CD8-positive, alpha-beta memory T cell (primary cell): ENCODE results near the gene PHETA1. TPM values are rescaled to one million over a fixed set of nuclear protein-coding genes. Genes with fewer than 3 reads are reported as not detected.
A peak's percentile ranks its signal among the peaks of the same experiment; 100 is the strongest.

ENCODE experiments used
- CTCF ChIA-PET: fragments of 350-600 bp; sonication (Branson Sonifier 250); formaldehyde crosslinking; loops from one replicate; lab custom pipeline; 2021; ENCODE audit warnings: antibody characterized with exemption; lab: Charles Lee
- POLR2A ChIA-PET: fragments of 350-600 bp; sonication (Branson Sonifier 250); formaldehyde crosslinking; loops from one replicate; lab custom pipeline; 2021; ENCODE audit warnings: antibody characterized with exemption; lab: Charles Lee
- DNase-seq, 5 donors: peaks; one replicate each; pipeline versions ENCODE4 v3.0.0 to v3.0.0-alpha.2; 2020 to 2022; ENCODE audit warnings: mixed read lengths in 1 of 5
- H3K27ac ChIP-seq: one replicate; pipeline ENCODE4 v1.7.0; 2013; ENCODE audit warnings: low read depth, mild to moderate bottlenecking, low read length, moderate library complexity
- H3K27me3 ChIP-seq: 2 replicates; pipeline ENCODE4 v1.7.0; 2013; ENCODE audit warnings: low read length, mild to moderate bottlenecking; ENCODE audit not compliant: insufficient read depth, poor library complexity, severe bottlenecking
- H3K36me3 ChIP-seq: 2 replicates; pipeline ENCODE4 v1.7.0; 2013; ENCODE audit warnings: mild to moderate bottlenecking, low read length, moderate library complexity; ENCODE audit not compliant: insufficient read depth
- H3K4me1 ChIP-seq: 2 replicates; pipeline ENCODE4 v1.7.0; 2013; ENCODE audit warnings: mild to moderate bottlenecking, low read length, moderate library complexity; ENCODE audit not compliant: insufficient read depth
- H3K4me3 ChIP-seq: 2 replicates; pipeline ENCODE4 v1.7.0; 2013; ENCODE audit warnings: mild to moderate bottlenecking, low read length
- H3K9me3 ChIP-seq: 2 replicates; pipeline ENCODE4 v1.7.0; 2013; ENCODE audit warnings: mild to moderate bottlenecking, low read length
- H3K27ac Mint-ChIP-seq, 8 donors: one replicate each; pipeline ENCODE4 v1.8.0; 2020 to 2021; ENCODE audit warnings: mixed read lengths in 8 of 8, mild to moderate bottlenecking in 6 of 8, inconsistent platforms in 3 of 8, moderate library complexity in 3 of 8
- H3K27me3 Mint-ChIP-seq, 2 donors: one replicate each; pipeline ENCODE4 v1.8.0; 2020 to 2021; ENCODE audit warnings: mixed read lengths in 2 of 2, mild to moderate bottlenecking in 1 of 2, moderate library complexity in 1 of 2
- H3K36me3 Mint-ChIP-seq, 3 donors: one replicate each; pipeline ENCODE4 v1.8.0; 2020 to 2021; ENCODE audit warnings: mixed read lengths in 3 of 3, inconsistent platforms in 1 of 3, mild to moderate bottlenecking in 1 of 3
- H3K4me1 Mint-ChIP-seq, 3 donors: one replicate each; pipeline ENCODE4 v1.8.0; 2020 to 2021; ENCODE audit warnings: mixed read lengths in 3 of 3, inconsistent platforms in 1 of 3, mild to moderate bottlenecking in 1 of 3
- H3K4me3 Mint-ChIP-seq, 7 donors: one replicate each; pipeline ENCODE4 v1.8.0; 2020 to 2021; ENCODE audit warnings: mixed read lengths in 7 of 7, mild to moderate bottlenecking in 6 of 7, moderate library complexity in 4 of 7, inconsistent platforms in 2 of 7
- H3K9me3 Mint-ChIP-seq, 5 donors: one replicate each; pipeline ENCODE4 v1.8.0; 2020 to 2022; ENCODE audit warnings: mixed read lengths in 5 of 5, mild to moderate bottlenecking in 3 of 5, moderate library complexity in 2 of 5, inconsistent platforms in 1 of 5
- polyA plus RNA-seq: library from polyadenylated mRNA; unstranded; fragments of 300-500 nt; fragmentation: Illumina TruSeq; gene quantifications from one replicate; pipeline ENCODE4 v1.2.3, GENCODE V29; 2021
- total RNA-seq, 2 experiments: library from RNA; stranded (reverse); gene quantifications; one replicate each; pipeline ENCODE4 v1.2.3, GENCODE V29; 2021

The PHETA1 gene
- total and polyA plus RNA-seq, 3 experiments from 2014 or later = 1.8 to 3.9 (median 3.8) TPM

DNA sequence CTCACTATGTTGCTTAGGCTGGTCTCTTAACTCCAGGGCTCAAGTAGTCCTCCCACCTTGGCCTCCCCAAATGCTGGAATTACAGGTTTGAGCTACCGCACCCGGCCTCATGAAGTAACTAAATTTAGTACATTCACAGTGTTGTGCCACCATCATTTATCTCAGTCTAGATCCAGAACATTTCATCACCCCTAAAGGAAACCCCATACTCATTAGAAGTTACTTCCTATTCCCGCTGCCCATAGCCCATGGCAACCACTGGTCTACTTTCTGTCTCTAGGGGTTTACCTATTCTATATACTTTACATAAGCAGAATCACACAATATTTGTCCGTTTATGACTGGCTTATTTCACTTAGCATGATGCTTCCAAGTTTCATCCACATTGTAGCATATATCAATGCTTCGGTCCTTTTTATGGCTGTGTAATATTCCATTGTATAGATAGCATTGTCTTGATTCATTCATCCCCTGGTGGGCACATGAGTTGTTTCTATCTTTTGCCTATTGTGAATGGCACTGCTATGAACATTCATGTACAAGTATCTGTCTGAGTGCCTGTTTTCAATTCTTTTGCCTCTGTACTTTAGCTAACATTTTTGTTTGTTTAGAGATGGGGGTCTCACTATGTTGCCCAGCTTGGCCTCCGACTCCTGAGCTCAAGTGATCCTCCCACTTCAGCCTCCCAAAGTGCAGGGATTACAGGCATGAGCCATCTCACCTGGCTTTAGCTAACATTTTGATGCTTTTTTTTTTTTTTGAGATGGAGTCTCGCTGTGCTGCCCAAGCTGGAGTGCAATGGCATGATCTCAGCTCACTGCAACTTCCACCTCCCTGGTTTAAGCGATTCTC lies 26.7 kb upstream of the PHETA1 start:
- CTCF ChIA-PET = interaction anchor here (1.0 to 27.8 kb wide), 15 partner anchors 9 to 417 kb away, joined by 3 to 1032 read pairs (median 10); partner anchors contain the start of gene PHETA1

DNA sequence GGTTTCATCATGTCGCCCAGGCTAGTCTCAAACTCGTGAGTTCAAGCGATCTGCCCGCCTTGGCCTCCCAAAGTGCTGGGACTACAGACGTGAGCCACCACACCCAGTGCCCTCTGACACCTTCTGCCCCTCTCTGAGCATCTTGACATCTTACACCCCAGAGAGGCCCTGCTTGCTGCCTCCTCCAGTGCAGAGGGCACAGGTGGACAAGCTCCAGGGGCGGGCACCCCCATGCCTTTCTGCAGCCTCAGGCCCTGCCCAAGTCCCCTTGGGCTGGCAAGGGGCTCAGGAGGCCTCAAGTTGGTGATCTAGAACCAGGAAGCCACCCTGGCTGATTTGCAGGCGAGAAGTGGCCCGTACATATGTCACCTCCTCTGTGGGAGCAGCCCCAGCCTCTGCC lies 25.6 kb upstream of the PHETA1 start:
- no peaks in the 10 kb centered on the region for H3K36me3 ChIP-seq
- Mint-ChIP-seq H3K27ac (no peak overlapping the region), H3K27me3 (peaks cover 0 to 7% of the 10 kb centered on the region in 2 donors), H3K9me3 (peaks cover 0 to 2% (median 0%) of the 10 kb centered on the region in 5 donors), H3K4me3 (no peak overlapping the region), H3K4me1 (peaks cover 6 to 19% (median 6%) of the 10 kb centered on the region in 3 donors), H3K36me3 (no peaks in the 10 kb centered on the region)
- no peak for DNase-seq
- ChIA-PET POLR2A (no interaction called here), CTCF (interaction anchor here (3.8 to 27.8 kb wide), 2 partner anchors 54 to 135 kb away, joined by 75 to 1032 read pairs; no protein-coding TSS in a partner anchor)
- no peaks in the 10 kb centered on the region for H3K9me3 ChIP-seq
- H3K4me1 ChIP-seq = peaks cover 8% of the 10 kb centered on the region
- no peak overlapping the region for H3K4me3 ChIP-seq
- H3K27me3 ChIP-seq = no peaks in the 10 kb centered on the region
- H3K27ac ChIP-seq = no peak overlapping the region

More for the DNA sequence above, 26.7 kb upstream of the PHETA1 start:
- POLR2A ChIA-PET = no interaction called here
- H3K4me3 Mint-ChIP-seq = no peak overlapping the region
- no peak overlapping the region for H3K4me3 ChIP-seq
- DNase-seq = no peak
- no peaks in the 10 kb centered on the region for H3K36me3 ChIP-seq
- no peak overlapping the region for H3K27ac ChIP-seq
- no peak overlapping the region for H3K27ac Mint-ChIP-seq
- no peaks in the 10 kb centered on the region for H3K9me3 ChIP-seq
- H3K4me1 ChIP-seq = peaks cover 8% of the 10 kb centered on the region
- no peaks in the 10 kb centered on the region for H3K27me3 ChIP-seq
- peaks cover 0 to 2% (median 0%) of the 10 kb centered on the region in 5 donors for H3K9me3 Mint-ChIP-seq
- H3K36me3 Mint-ChIP-seq = no peaks in the 10 kb centered on the region
- H3K27me3 Mint-ChIP-seq = peaks cover 0 to 7% of the 10 kb centered on the region in 2 donors
- peaks cover 6 to 21% (median 7%) of the 10 kb centered on the region in 3 donors for H3K4me1 Mint-ChIP-seq

GRCh38 chr12:111393700-111394300 lies 24.9 kb upstream of the PHETA1 start:
- peaks cover 0 to 2% (median 0%) of the 10 kb centered on the region in 5 donors for H3K9me3 Mint-ChIP-seq
- H3K4me3 ChIP-seq = no peak overlapping the region
- H3K9me3 ChIP-seq = no peaks in the 10 kb centered on the region
- H3K27ac ChIP-seq = no peak overlapping the region
- no peaks in the 10 kb centered on the region for H3K27me3 ChIP-seq
- peaks cover 0 to 7% of the 10 kb centered on the region in 2 donors for H3K27me3 Mint-ChIP-seq
- H3K36me3 ChIP-seq = no peaks in the 10 kb centered on the region
- H3K36me3 Mint-ChIP-seq = no peaks in the 10 kb centered on the region
- peaks cover 6 to 14% (median 6%) of the 10 kb centered on the region in 3 donors for H3K4me1 Mint-ChIP-seq
- no peak overlapping the region for H3K27ac Mint-ChIP-seq
- CTCF ChIA-PET = interaction anchor here (0.9 to 27.8 kb wide), 2 partner anchors 55 to 419 kb away, joined by 3 to 1032 read pairs; no protein-coding TSS in a partner anchor
- H3K4me1 ChIP-seq = peaks cover 8% of the 10 kb centered on the region
- H3K4me3 Mint-ChIP-seq = no peak overlapping the region
- no peak for DNase-seq
- POLR2A ChIA-PET = no interaction called here

- no peak for DNase-seq
- Mint-ChIP-seq H3K4me3 (no peak overlapping the region), H3K36me3 (no peaks in the 10 kb centered on the region), H3K4me1 (no peaks in the 10 kb centered on the region), H3K9me3 (peaks cover 0 to 2% (median 0%) of the 10 kb centered on the region in 5 donors), H3K27me3 (peaks cover 3 to 5% of the 10 kb centered on the region in 2 donors), H3K27ac (no peak overlapping the region)
- Histone ChIP-seq H3K36me3 (no peaks in the 10 kb centered on the region), H3K27me3 (no peaks in the 10 kb centered on the region), H3K4me1 (no peaks in the 10 kb centered on the region), H3K4me3 (no peak overlapping the region), H3K27ac (no peak overlapping the region), H3K9me3 (no peaks in the 10 kb centered on the region)
- ChIA-PET CTCF (interaction anchor here (27.8 kb wide), 1 partner anchor 58 kb away, joined by 1032 read pairs; no protein-coding TSS in a partner anchor), POLR2A (interaction anchor here (0.6 kb wide), 1 partner anchor 195 kb away, joined by 5 read pairs; no protein-coding TSS in a partner anchor)
Measured at GRCh38 chr12:111390910-111391309, 22.0 kb upstream of the PHETA1 start.

GRCh38 chr12:111389635-111390034 lies 20.7 kb upstream of the PHETA1 start:
- Histone ChIP-seq H3K9me3 (no peaks in the 10 kb centered on the region), H3K4me3 (no peak overlapping the region), H3K4me1 (no peaks in the 10 kb centered on the region), H3K27ac (no peak overlapping the region), H3K36me3 (no peaks in the 10 kb centered on the region), H3K27me3 (no peaks in the 10 kb centered on the region)
- no peaks in the 10 kb centered on the region for H3K36me3 Mint-ChIP-seq
- POLR2A ChIA-PET = no interaction called here
- CTCF ChIA-PET = interaction anchor here (27.8 kb wide), 1 partner anchor 59 kb away, joined by 1032 read pairs; no protein-coding TSS in a partner anchor
- DNase-seq = no peak
- H3K4me1 Mint-ChIP-seq = no peaks in the 10 kb centered on the region
- peaks cover 0 to 2% (median 0%) of the 10 kb centered on the region in 5 donors for H3K9me3 Mint-ChIP-seq
- H3K27ac Mint-ChIP-seq = no peak overlapping the region
- no peak overlapping the region for H3K4me3 Mint-ChIP-seq
- H3K27me3 Mint-ChIP-seq = peaks cover 3 to 5% of the 10 kb centered on the region in 2 donors

- H3K36me3 Mint-ChIP-seq = no peaks in the 10 kb centered on the region
- Histone ChIP-seq H3K4me3 (no peak overlapping the region), H3K27ac (no peak overlapping the region), H3K4me1 (no peaks in the 10 kb centered on the region), H3K36me3 (no peaks in the 10 kb centered on the region), H3K27me3 (no peaks in the 10 kb centered on the region), H3K9me3 (no peaks in the 10 kb centered on the region)
- DNase-seq = no peak
- CTCF ChIA-PET = no interaction called here
- H3K27me3 Mint-ChIP-seq = peaks cover 2 to 5% of the 10 kb centered on the region in 2 donors
- POLR2A ChIA-PET = no interaction called here
- no peak overlapping the region for H3K4me3 Mint-ChIP-seq
- H3K27ac Mint-ChIP-seq = peak overlapping the region in 2 of 8 donors; percentile 38 to 61
- no peaks in the 10 kb centered on the region for H3K4me1 Mint-ChIP-seq
- H3K9me3 Mint-ChIP-seq = no peaks in the 10 kb centered on the region
Measured at GRCh38 chr12:111387747-111388323, 18.9 kb upstream of the PHETA1 start.

DNA sequence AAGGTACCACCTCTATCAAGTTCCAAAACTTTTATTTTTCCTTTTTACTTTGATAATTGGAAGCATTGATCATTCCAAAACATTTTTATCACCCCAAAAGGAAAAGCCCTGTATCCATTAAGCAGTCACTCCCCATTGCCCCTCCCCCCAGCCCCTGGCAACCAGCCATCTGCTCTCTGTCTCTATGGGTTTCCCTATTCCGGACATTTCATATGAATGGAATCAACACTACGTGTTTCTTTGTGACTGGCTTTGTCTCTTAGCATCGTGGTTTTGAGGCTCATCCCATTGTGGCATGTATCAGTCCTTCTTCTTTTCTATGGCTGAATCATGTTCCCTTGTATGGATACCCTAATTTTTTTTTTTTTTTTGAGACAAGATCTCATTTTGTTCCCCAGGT lies 18.0 kb upstream of the PHETA1 start:
- no peak overlapping the region for H3K27ac ChIP-seq
- no peaks in the 10 kb centered on the region for H3K9me3 ChIP-seq
- no peaks in the 10 kb centered on the region for H3K4me1 ChIP-seq
- POLR2A ChIA-PET = no interaction called here
- H3K36me3 ChIP-seq = no peaks in the 10 kb centered on the region
- Mint-ChIP-seq H3K27ac (no peak overlapping the region), H3K4me1 (no peaks in the 10 kb centered on the region), H3K36me3 (no peaks in the 10 kb centered on the region), H3K9me3 (no peaks in the 10 kb centered on the region), H3K27me3 (peaks cover 2 to 12% of the 10 kb centered on the region in 2 donors), H3K4me3 (no peak overlapping the region)
- CTCF ChIA-PET = interaction anchor here (2.2 kb wide), 1 partner anchor 10 kb away, joined by 9 read pairs; no protein-coding TSS in a partner anchor
- no peak overlapping the region for H3K4me3 ChIP-seq
- no peaks in the 10 kb centered on the region for H3K27me3 ChIP-seq
- DNase-seq = no peak
